Suprapubic skin (tissue), 3 donors: ENCODE measurements around the gene WHRN.

Experiments
- CTCF ChIP-seq, 2 donors: fragments of 200-600 bp in 1 of 2; fragments of 450-650 bp in 1 of 2; sonication (generic) in 1 of 2; IDR thresholded peaks; one replicate each; pipeline ENCODE4 v1.5.1; 2016 to 2019; ENCODE audit warnings: antibody characterized with exemption in 2 of 2, mild to moderate bottlenecking in 1 of 2, moderate library complexity in 1 of 2
- EP300 ChIP-seq: sonication (generic); formaldehyde crosslinking; IDR thresholded peaks from one replicate; pipeline ENCODE4 v1.6.1; 2017; ENCODE audit warnings: antibody characterized with exemption
- POLR2A ChIP-seq, 2 donors: fragments of 450-650 bp; IDR thresholded peaks; one replicate each; pipeline ENCODE4 v1.6.1; 2017; ENCODE audit warnings: antibody characterized with exemption in 2 of 2, mild to moderate bottlenecking in 2 of 2, moderate library complexity in 2 of 2

DNA sequence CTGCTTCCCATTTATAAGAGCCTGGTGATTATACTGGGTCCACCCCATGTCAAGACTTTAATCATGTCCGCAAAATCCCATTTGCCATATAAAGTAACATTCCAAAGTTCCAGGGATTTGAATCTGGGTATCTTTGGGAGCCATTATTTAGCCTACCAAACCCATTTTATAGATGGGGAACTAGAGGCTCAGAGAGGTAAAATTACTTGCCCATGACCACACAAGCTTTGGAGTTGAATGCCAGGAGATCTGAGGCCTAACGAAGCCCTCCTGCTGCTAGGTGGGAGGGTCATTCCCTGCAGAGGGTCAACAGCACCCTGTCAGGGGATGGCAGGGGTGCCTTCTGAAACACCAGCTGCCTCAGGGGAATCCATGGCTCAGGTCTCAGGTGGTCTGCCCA lies 104.5 kb downstream of the WHRN start:
- TF ChIP-seq CTCF (IDR thresholded peaks at IDR 0.05) (no peak), EP300 (no peak), POLR2A (IDR thresholded peaks at IDR 0.05) (no peak)
